Testis (tissue), 2 donors: ENCODE results near the gene MIB1.

Experiments used
- CTCF ChIP-seq, 3 experiments: fragments of 450-650 bp in 2 of 3; fragments of 200-600 bp in 1 of 3; sonication (generic) in 1 of 3; IDR thresholded peaks; one replicate each; pipeline ENCODE4 v1.5.1; 2016 to 2019; ENCODE audit warnings: antibody characterized with exemption in 3 of 3, mild to moderate bottlenecking in 2 of 3, moderate library complexity in 1 of 3
- POLR2A ChIP-seq: fragments of 450-650 bp; IDR thresholded peaks from one replicate; pipeline ENCODE4 v1.6.1; 2017; ENCODE audit warnings: antibody characterized with exemption, mild to moderate bottlenecking, moderate library complexity

- TF ChIP-seq CTCF (IDR thresholded peaks at IDR 0.05) = no peak
- no peak for TF ChIP-seq POLR2A
Observed at GRCh38 chr18:21912339-21913239, 172.0 kb downstream of the MIB1 start.
